HepG2 (cell line): ENCODE data around the gene EIF2S2. TPM values are rescaled to one million over a fixed set of nuclear protein-coding genes. Genes with fewer than 3 reads are reported as not detected.

ENCODE experiments used
- ATAC-seq: fragments of 200-7000 bp; cut with Tn5 transposase; 3 replicates; pipeline ENCODE4 v1.9.1; 2020; ENCODE audit warnings: mild to moderate bottlenecking, moderate library complexity
- BruUV-seq: library from RNA; stranded (reverse); fragments of 400-500 nt; replicated peaks from 2 replicates; lab custom pipeline; 2021; lab: Mats Ljungman, UMichigan
- CTCF ChIA-PET: fragments of 300-600 bp; formaldehyde crosslinking; extraction: SDS; loops from one replicate; lab custom pipeline; 2021; ENCODE audit warnings: low total read pairs, inconsistent platforms, low intra/inter-chr PET ratio; lab: Yijun Ruan, JAX
- POLR2A ChIA-PET: fragments of 350-600 bp; sonication (Branson Sonifier 250); formaldehyde crosslinking; loops from one replicate; lab custom pipeline; 2020; ENCODE audit warnings: antibody characterized with exemption, inconsistent platforms; lab: Yijun Ruan, JAX
- DNase-seq: peaks from one replicate; pipeline ENCODE4 v3.0.0-alpha.2; 2015; ENCODE audit warnings: low spot score
- FAIRE-seq: peaks from 3 replicates; lab custom pipeline; 2011; peaks lifted over from hg19 to GRCh38; lab: Jason Lieb, UNC
- H2AFZ ChIP-seq: one replicate; pipeline ENCODE4 v1.6.1; 2011; ENCODE audit warnings: low read length, inconsistent platforms
- H3K27ac ChIP-seq: fragments of 300-600 bp; 3 replicates; pipeline ENCODE4 v1.8.0; 2011; ENCODE audit warnings: mixed run types, mild to moderate bottlenecking, mixed read lengths, low read length, inconsistent platforms; ENCODE audit not compliant: insufficient read depth; ENCODE audit errors: extremely low read length
- H3K27me3 ChIP-seq, 2 experiments: fragments of 200-600 bp in 1 of 2; 2 replicates in 1 of 2; 3 replicates in 1 of 2; pipeline versions ENCODE4 v1.6.0 to v1.8.0; 2011; ENCODE audit warnings: low read length in 2 of 2, mild to moderate bottlenecking in 2 of 2, moderate library complexity in 2 of 2, inconsistent platforms in 1 of 2; ENCODE audit not compliant: insufficient read depth in 2 of 2, control insufficient read depth in 1 of 2
- H3K36me3 ChIP-seq, 2 experiments: fragments of 200-600 bp in 1 of 2; replicated peaks in 1 of 2; 2 replicates in 1 of 2; 3 replicates in 1 of 2; pipeline versions ENCODE4 v1.5.1 to v1.8.0; 2011; ENCODE audit warnings: low read length in 2 of 2, inconsistent platforms in 1 of 2; ENCODE audit not compliant: insufficient read depth in 2 of 2, control insufficient read depth in 1 of 2
- H3K4me1 ChIP-seq: 2 replicates; pipeline ENCODE4 v1.5.1; 2012; ENCODE audit warnings: low read length, inconsistent platforms; ENCODE audit not compliant: insufficient read depth
- H3K4me2 ChIP-seq: 2 replicates; pipeline ENCODE4 v1.6.0; 2011; ENCODE audit warnings: low read depth, low read length, inconsistent platforms
- H3K4me3 ChIP-seq, 3 experiments: fragments of 200-600 bp in 1 of 3; sonication (generic), shearing (Covaris generic) in 1 of 3; replicated peaks in 1 of 3; 2 replicates each; pipeline ENCODE4 v1.5.1; 2011 to 2016; ENCODE audit warnings: low read length in 3 of 3, inconsistent platforms in 2 of 3, low read depth in 2 of 3, mild to moderate bottlenecking in 2 of 3, control low read depth in 1 of 3, mixed read lengths in 1 of 3; ENCODE audit not compliant: insufficient read depth in 1 of 3
- H3K79me2 ChIP-seq: one replicate; pipeline ENCODE4 v1.6.1; 2011; ENCODE audit warnings: low read length, inconsistent platforms; ENCODE audit not compliant: insufficient read depth
- H3K9ac ChIP-seq: 2 replicates; pipeline ENCODE4 v1.6.0; 2011; ENCODE audit warnings: mild to moderate bottlenecking, low read depth, low read length, inconsistent platforms; ENCODE audit not compliant: insufficient read depth
- H3K9me3 ChIP-seq: 2 replicates; pipeline ENCODE4 v1.5.1; 2012; ENCODE audit warnings: mild to moderate bottlenecking, low read length
- H4K20me1 ChIP-seq: 2 replicates; pipeline ENCODE4 v1.6.0; 2011; ENCODE audit warnings: inconsistent platforms, mild to moderate bottlenecking, low read length, moderate library complexity; ENCODE audit not compliant: insufficient read depth
- ARID4A ChIP-seq: sonication (generic); formaldehyde crosslinking; IDR thresholded peaks from 2 replicates; pipeline ENCODE4 v1.5.0; 2020; ENCODE audit warnings: mild to moderate bottlenecking, missing genetic modification reagents, borderline replicate concordance
- CEBPG ChIP-seq: IDR thresholded peaks from 2 replicates; pipeline ENCODE4 v1.6.1; 2016
- GATAD2A ChIP-seq: IDR thresholded peaks from 2 replicates; pipeline ENCODE4 v1.6.1; 2016
- GZF1 ChIP-seq: sonication (generic); formaldehyde crosslinking; IDR thresholded peaks from 2 replicates; pipeline ENCODE4 v1.5.1; 2020; ENCODE audit warnings: mild to moderate bottlenecking, missing genetic modification reagents
- HOXA9 ChIP-seq: sonication (generic); formaldehyde crosslinking; IDR thresholded peaks from 2 replicates; pipeline ENCODE4 v1.8.1; 2022; ENCODE audit warnings: missing genetic modification reagents, mild to moderate bottlenecking, moderate library complexity, borderline replicate concordance
- TBP ChIP-seq: sonication (generic); formaldehyde crosslinking; IDR thresholded peaks from 2 replicates; pipeline ENCODE4 v1.5.0; 2020; ENCODE audit warnings: missing genetic modification reagents
- ZBTB7B ChIP-seq: sonication (generic); formaldehyde crosslinking; IDR thresholded peaks from 2 replicates; pipeline ENCODE4 v1.4.0; 2020; ENCODE audit warnings: missing genetic modification reagents
- ZKSCAN5 ChIP-seq: sonication (generic); formaldehyde crosslinking; IDR thresholded peaks from 2 replicates; pipeline ENCODE4 v1.5.1; 2020; ENCODE audit warnings: mild to moderate bottlenecking, missing genetic modification reagents
- ZNF20 ChIP-seq: sonication (generic); formaldehyde crosslinking; IDR thresholded peaks from 2 replicates; pipeline ENCODE4 v1.4.0; 2020; ENCODE audit warnings: mild to moderate bottlenecking, moderate library complexity, missing genetic modification reagents
- ZNF337 ChIP-seq: sonication (generic); formaldehyde crosslinking; IDR thresholded peaks from 2 replicates; pipeline ENCODE4 v1.5.1; 2020; ENCODE audit warnings: missing genetic modification reagents, low read depth, mild to moderate bottlenecking, borderline replicate concordance
- ZNF354B ChIP-seq: sonication (generic); formaldehyde crosslinking; IDR thresholded peaks from 2 replicates; pipeline ENCODE4 v1.8.0; 2022; ENCODE audit warnings: mild to moderate bottlenecking, missing genetic modification reagents
- ZNF430 ChIP-seq: sonication (generic); formaldehyde crosslinking; IDR thresholded peaks from 2 replicates; pipeline ENCODE4 v1.9.0; 2021; ENCODE audit warnings: mild to moderate bottlenecking, missing genetic modification reagents
- ZNF776 ChIP-seq: sonication (generic); formaldehyde crosslinking; IDR thresholded peaks from 2 replicates; pipeline ENCODE4 v1.4.0; 2020; ENCODE audit warnings: mild to moderate bottlenecking, missing genetic modification reagents
- WGBS: methylation state at CpG from one replicate; pipeline ENCODE4 v1.1.6; 2017; ENCODE audit warnings: low lambda C conversion rate; 5-methylcytosine and 5-hydroxymethylcytosine counted together
- in situ Hi-C: cut with HindIII; loops from 2 replicates; pipeline ENCODE4 v1.10.0; 2017; ENCODE audit warnings: low pct_unique_long_range_greater_than_20kb; ENCODE audit not compliant: extremely low pct_ligation_motif_present
- intact Hi-C: fragments of 100-400 bp; cut with micrococcal nuclease; formaldehyde crosslinking; loops from one replicate; pipeline ENCODE4 v1.10.0; 2022; ENCODE audit not compliant: unreplicated experiment
- polyA plus RNA-seq, 8 experiments: library from polyadenylated mRNA; depleted of rRNA in 3 of 8; stranded (reverse) in 7 of 8; unstranded in 1 of 8; fragments of >200 nt; fragmentation: Illumina TruSeq in 4 of 8; extraction: Trizol in 4 of 8; gene quantifications; 2 replicates each; pipeline versions ENCODE4 v1.2.1 to v1.2.3, GENCODE V29; 2011 to 2016; ENCODE audit warnings: low read depth in 4 of 8, missing spikeins in 1 of 8, mixed read lengths in 1 of 8; ENCODE audit not compliant: insufficient read depth in 1 of 8
- total RNA-seq, 5 experiments: library from RNA; depleted of rRNA; stranded (reverse); fragments of >200 nt; fragmentation: Illumina TruSeq; extraction: Trizol; gene quantifications; 2 replicates each; pipeline ENCODE4 v1.2.3, GENCODE V29; 2016; ENCODE audit warnings: low read depth in 1 of 5

Gene EIF2S2
- total and polyA plus RNA-seq, 2 of the 13 experiments (the other 11 are each of a cell fraction or from before 2014, with no cell fraction given), result 126 to 213 TPM

DNA sequence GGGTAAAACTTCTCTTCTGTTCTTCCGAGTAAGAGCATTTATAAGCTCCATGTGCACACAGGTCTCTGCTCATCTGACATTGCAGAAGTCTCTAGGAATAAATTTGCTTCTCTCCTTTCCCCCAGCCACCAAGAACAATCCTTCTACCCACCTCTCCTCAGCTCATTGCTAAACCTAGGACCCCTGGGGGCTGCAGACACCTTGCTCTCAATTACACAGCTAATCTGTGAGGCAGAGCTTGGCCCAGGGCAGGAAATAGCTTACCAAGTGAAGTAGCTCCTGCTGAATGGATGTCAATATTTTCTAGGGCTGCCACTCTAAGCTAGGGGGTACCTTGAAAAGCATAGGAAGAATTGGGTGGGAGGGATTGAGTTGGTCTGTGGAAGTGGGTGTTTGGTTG is 44.0 kb downstream of the EIF2S2 start:
- Histone ChIP-seq H3K4me1 (no peaks in the 10 kb centered on the region), H3K27ac (no peak overlapping the region), H3K9ac (no peak overlapping the region), H3K27me3 (no peaks in the 10 kb centered on the region), H2AFZ (no peak overlapping the region), H3K79me2 (peaks cover 51% of the 10 kb centered on the region), H4K20me1 (peaks cover 40% of the 10 kb centered on the region), H3K36me3 (peaks cover 21 to 57% of the 10 kb centered on the region in 2 experiments), H3K9me3 (no peaks in the 10 kb centered on the region), H3K4me3 (no peak overlapping the region), H3K4me2 (no peak overlapping the region)
- TF ChIP-seq TBP (CRISPR knock-in tag), result no peak
- no peak for TF ChIP-seq GATAD2A (CRISPR knock-in tag)
- ChIA-PET POLR2A (interaction anchor here (2.6 kb wide), 1 partner anchor 75 kb away, joined by 16 read pairs; the partner anchor contains the start of gene RALY), CTCF (interaction anchor here (1.5 kb wide), 1 partner anchor 61 kb away, joined by 8 read pairs; no protein-coding TSS in a partner anchor)
- ATAC-seq (no peak), FAIRE-seq (no peak), DNase-seq (no peak)
- intact Hi-C loops (no loop called here), in situ Hi-C loops (loop anchor here (5.0 kb wide), 1 partner anchor 136 kb away; no protein-coding TSS in a partner anchor)
- BruUV-seq, result no TSS peak
- 100% methylated on average over 1 of the region's 1 CpG for whole genome bisulfite sequencing

DNA sequence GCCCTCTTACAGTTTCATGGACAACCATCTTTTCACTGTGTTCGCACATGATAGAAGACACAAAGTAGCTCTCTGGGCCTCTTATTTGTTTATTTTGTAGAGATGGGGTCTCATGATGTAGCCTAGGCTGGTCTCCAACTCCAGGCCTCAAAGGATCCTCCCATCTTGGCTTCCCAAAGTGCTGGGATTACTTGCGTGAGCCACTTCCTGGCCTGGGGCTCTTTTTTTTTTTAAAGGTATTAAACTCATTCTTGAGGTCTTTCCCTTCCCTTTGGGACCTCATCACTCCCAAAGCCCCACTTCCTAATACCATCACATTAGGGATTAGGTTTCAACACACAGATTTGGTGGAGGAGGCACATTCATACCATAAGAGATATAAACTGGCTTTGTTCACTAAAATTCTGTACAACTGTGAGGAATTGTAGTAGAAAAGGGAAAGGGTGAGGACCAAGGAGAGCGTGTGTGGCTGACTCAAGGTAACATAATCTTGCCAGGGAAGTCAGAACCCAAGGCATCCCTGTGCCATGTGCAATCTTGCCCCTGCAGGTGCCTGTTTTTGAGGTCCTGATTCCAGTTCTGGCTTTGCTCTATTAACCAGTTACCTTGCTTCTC is 45.5 kb downstream of the EIF2S2 start:
- no peak overlapping the region for H3K4me2 ChIP-seq
- H3K4me1 ChIP-seq, result no peaks in the 10 kb centered on the region
- no peak overlapping the region for H3K27ac ChIP-seq
- ChIA-PET CTCF (no interaction called here), POLR2A (no interaction called here)
- BruUV-seq, result no TSS peak
- in situ Hi-C loops, result loop anchor here (5.0 kb wide), 1 partner anchor 134 kb away; no protein-coding TSS in a partner anchor
- no peaks in the 10 kb centered on the region for H3K27me3 ChIP-seq
- no peak overlapping the region for H3K4me3 ChIP-seq
- WGBS, result 94% methylated on average over 3 of the region's 3 CpGs
- no peaks in the 10 kb centered on the region for H3K9me3 ChIP-seq
- H3K36me3 ChIP-seq, result peaks cover 20 to 57% of the 10 kb centered on the region in 2 experiments
- no peak overlapping the region for H2AFZ ChIP-seq
- FAIRE-seq, result no peak
- peaks cover 41% of the 10 kb centered on the region for H4K20me1 ChIP-seq
- intact Hi-C loops, result no loop called here
- H3K79me2 ChIP-seq, result peaks cover 53% of the 10 kb centered on the region
- ATAC-seq, result no peak
- no peak overlapping the region for H3K9ac ChIP-seq
- no peak for DNase-seq
- TF ChIP-seq ZKSCAN5 (CRISPR knock-in tag) (no peak), ZNF430 (CRISPR knock-in tag) (no peak), ZBTB7B (CRISPR knock-in tag) (no peak), ZNF337 (no peak), HOXA9 (CRISPR knock-in tag) (no peak), GZF1 (CRISPR knock-in tag) (no peak), ZNF20 (CRISPR knock-in tag) (no peak), ZNF776 (CRISPR knock-in tag) (no peak), ZNF354B (CRISPR knock-in tag) (no peak), ARID4A (CRISPR knock-in tag) (no peak), CEBPG (CRISPR knock-in tag) (no peak)
